OCI-LY1 (cell line): Measurements from ENCODE around the gene SPAG9.
"Not testable (repeated sequence)": the region's sequence is repeated elsewhere in the genome, so short reads cannot be mapped to it uniquely, and the experiment has no call there.

Experiments
- CTCF ChIP-seq: fragments of 200-600 bp; sonication (generic), shearing (Covaris generic); IDR thresholded peaks from 2 replicates; pipeline ENCODE4 v1.5.1; 2017; ENCODE audit warnings: mild to moderate bottlenecking, antibody characterized with exemption, low read length, moderate library complexity, mixed read lengths
- EZH2 ChIP-seq: fragments of 200-600 bp; sonication (generic), shearing (Covaris generic); IDR thresholded peaks from 2 replicates; pipeline ENCODE4 v1.8.0; 2017; ENCODE audit warnings: borderline replicate concordance, mixed run types, mild to moderate bottlenecking, antibody characterized with exemption, low read length, moderate library complexity, mixed read lengths

GRCh38 chr17:51083364-51083763, 37.3 kb downstream of the SPAG9 start:
- not testable (repeated sequence) for TF ChIP-seq CTCF, EZH2
